Suprapubic skin (tissue), 4 donors: Measurements from ENCODE around the gene PHACTR1. TPM values are rescaled to one million over a fixed set of nuclear protein-coding genes. Genes with fewer than 3 reads are reported as not detected.
"Not testable (repeated sequence)": the region's sequence is repeated elsewhere in the genome, so short reads cannot be mapped to it uniquely, and the experiment has no call there.

Experiments used
- DNase-seq, 2 donors: peaks; one replicate each; pipeline ENCODE4 v3.0.0-alpha.2; 2019; ENCODE audit warnings: low spot score in 2 of 2
- H3K27ac ChIP-seq: fragments of 200-600 bp; sonication (generic); one replicate; pipeline ENCODE4 v1.5.1; 2019
- H3K27me3 ChIP-seq: fragments of 200-600 bp; sonication (generic); one replicate; pipeline ENCODE4 v1.5.1; 2019
- H3K36me3 ChIP-seq: fragments of 200-600 bp; sonication (generic); one replicate; pipeline ENCODE4 v1.5.1; 2019
- H3K4me1 ChIP-seq: fragments of 200-600 bp; sonication (generic); one replicate; pipeline ENCODE4 v1.5.1; 2019
- H3K4me3 ChIP-seq: fragments of 200-600 bp; sonication (generic); one replicate; pipeline ENCODE4 v1.5.1; 2019; ENCODE audit warnings: mild to moderate bottlenecking
- H3K9me3 ChIP-seq: fragments of 200-600 bp; sonication (generic); one replicate; pipeline ENCODE4 v1.5.1; 2019
- EP300 ChIP-seq: sonication (generic); formaldehyde crosslinking; IDR thresholded peaks from one replicate; pipeline ENCODE4 v1.6.1; 2017; ENCODE audit warnings: antibody characterized with exemption
- POLR2A ChIP-seq, 2 donors: fragments of 450-650 bp; IDR thresholded peaks; one replicate each; pipeline ENCODE4 v1.6.1; 2017; ENCODE audit warnings: antibody characterized with exemption in 2 of 2, mild to moderate bottlenecking in 2 of 2, moderate library complexity in 2 of 2
- POLR2AphosphoS5 ChIP-seq, 3 donors: sonication (generic); formaldehyde crosslinking; IDR thresholded peaks; one replicate each; pipeline ENCODE4 v1.6.1; 2017; ENCODE audit warnings: antibody characterized with exemption in 3 of 3
- WGBS: methylation state at CpG from one replicate; pipeline ENCODE4 v1.1.5; 2018; 5-methylcytosine and 5-hydroxymethylcytosine counted together
- total RNA-seq, 4 donors: library from RNA; depleted of rRNA; stranded (reverse); fragments of >200 nt; gene quantifications; one replicate each; pipeline ENCODE4 v1.1.0, GENCODE V29; 2016
- TF ChIP-seq, protein P1 (sequence below), 2 donors: fragments of 200-600 bp in 1 of 2; fragments of 450-650 bp in 1 of 2; sonication (generic) in 1 of 2; IDR thresholded peaks; one replicate each; pipeline ENCODE4 v1.5.1; 2016 to 2019; ENCODE audit warnings: antibody characterized with exemption in 2 of 2, mild to moderate bottlenecking in 1 of 2, moderate library complexity in 1 of 2

Gene PHACTR1
- total RNA-seq, 4 donors from 2014 or later: 4.0 to 8.2 (median 6.4) TPM

DNA sequence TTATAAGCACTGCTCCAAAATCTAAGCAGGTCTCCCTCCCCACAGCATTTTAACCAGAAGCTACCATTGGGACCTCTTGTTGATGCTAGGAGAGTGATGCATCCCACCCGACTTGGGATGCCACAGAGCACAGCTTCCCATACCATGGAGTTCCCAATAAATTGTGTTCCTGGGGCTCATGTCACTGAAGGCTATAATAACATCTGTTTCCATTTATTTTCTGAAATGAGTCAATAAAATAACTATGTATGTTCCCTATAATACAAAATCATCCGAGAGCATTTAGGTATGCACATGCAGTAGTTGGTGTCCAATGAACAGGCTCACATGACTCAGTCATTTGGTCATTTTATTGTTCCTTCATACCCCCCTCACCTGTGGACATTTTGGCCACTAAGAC, 407.6 kb downstream of the PHACTR1 start:
- no peaks in the 10 kb centered on the region for H3K9me3 ChIP-seq
- H3K36me3 ChIP-seq: no peaks in the 10 kb centered on the region
- no peak for DNase-seq
- no peak overlapping the region for H3K4me3 ChIP-seq
- WGBS: 78% methylated on average over 2 of the region's 2 CpGs
- TF ChIP-seq EP300 (no peak), POLR2AphosphoS5 (IDR thresholded peaks at IDR 0.05) (no peak), POLR2A (IDR thresholded peaks at IDR 0.05) (no peak)
- TF ChIP-seq, protein P1, sequence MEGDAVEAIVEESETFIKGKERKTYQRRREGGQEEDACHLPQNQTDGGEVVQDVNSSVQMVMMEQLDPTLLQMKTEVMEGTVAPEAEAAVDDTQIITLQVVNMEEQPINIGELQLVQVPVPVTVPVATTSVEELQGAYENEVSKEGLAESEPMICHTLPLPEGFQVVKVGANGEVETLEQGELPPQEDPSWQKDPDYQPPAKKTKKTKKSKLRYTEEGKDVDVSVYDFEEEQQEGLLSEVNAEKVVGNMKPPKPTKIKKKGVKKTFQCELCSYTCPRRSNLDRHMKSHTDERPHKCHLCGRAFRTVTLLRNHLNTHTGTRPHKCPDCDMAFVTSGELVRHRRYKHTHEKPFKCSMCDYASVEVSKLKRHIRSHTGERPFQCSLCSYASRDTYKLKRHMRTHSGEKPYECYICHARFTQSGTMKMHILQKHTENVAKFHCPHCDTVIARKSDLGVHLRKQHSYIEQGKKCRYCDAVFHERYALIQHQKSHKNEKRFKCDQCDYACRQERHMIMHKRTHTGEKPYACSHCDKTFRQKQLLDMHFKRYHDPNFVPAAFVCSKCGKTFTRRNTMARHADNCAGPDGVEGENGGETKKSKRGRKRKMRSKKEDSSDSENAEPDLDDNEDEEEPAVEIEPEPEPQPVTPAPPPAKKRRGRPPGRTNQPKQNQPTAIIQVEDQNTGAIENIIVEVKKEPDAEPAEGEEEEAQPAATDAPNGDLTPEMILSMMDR (IDR thresholded peaks at IDR 0.05): no peak
- no peaks in the 10 kb centered on the region for H3K27me3 ChIP-seq
- H3K27ac ChIP-seq: no peak overlapping the region
- H3K4me1 ChIP-seq: peaks cover 5% of the 10 kb centered on the region

GRCh38 chr6:13125841-13126240, 409.3 kb downstream of the PHACTR1 start:
- no peaks in the 10 kb centered on the region for H3K27me3 ChIP-seq
- no peak for TF ChIP-seq EP300
- TF ChIP-seq, protein P1 (IDR thresholded peaks at IDR 0.05): no peak
- no peak for TF ChIP-seq POLR2A (IDR thresholded peaks at IDR 0.05)
- TF ChIP-seq POLR2AphosphoS5 (IDR thresholded peaks at IDR 0.05): no peak
- 90% methylated on average over 3 of the region's 3 CpGs for WGBS
- no peak for DNase-seq
- no peaks in the 10 kb centered on the region for H3K36me3 ChIP-seq
- H3K27ac ChIP-seq: no peak overlapping the region
- H3K4me1 ChIP-seq: peaks cover 2% of the 10 kb centered on the region
- no peaks in the 10 kb centered on the region for H3K9me3 ChIP-seq
- H3K4me3 ChIP-seq: no peak overlapping the region

DNA sequence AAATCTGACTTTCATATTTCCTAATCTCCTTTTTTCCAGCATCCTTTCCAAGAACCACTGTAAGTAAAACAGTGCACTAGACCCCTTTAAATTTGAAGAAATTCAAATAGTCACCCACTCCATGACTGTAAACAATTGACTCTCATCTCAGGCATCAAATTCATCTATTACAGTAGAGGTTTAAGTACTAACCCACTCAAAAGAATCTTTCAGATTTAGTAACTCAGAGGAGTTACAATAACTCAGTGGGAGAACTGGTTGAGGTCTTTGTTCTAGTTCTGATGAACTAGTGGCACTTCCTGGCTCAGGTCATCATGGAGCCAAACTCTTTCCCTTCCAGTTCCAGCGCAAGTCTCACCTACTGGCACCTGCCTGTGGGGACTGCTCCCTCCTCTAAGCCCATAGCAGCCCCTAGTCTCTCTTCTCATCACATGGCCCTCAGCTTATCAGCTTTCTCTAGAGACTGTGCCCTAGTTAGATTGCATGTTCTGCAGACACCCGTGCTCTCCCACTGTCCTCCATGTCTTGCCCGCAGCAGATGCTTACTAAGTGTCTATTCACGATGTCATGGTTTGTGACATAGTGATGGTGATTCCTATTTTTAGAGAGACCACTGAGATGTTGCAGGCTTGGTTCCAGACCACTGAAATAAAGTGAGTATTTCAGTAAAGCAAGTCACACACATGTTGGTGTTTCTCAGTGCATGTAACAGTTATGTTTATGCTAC, 415.5 kb downstream of the PHACTR1 start:
- DNase-seq: no peak
- Histone ChIP-seq H3K36me3 (no peaks in the 10 kb centered on the region), H3K9me3 (no peaks in the 10 kb centered on the region), H3K27ac (no peak overlapping the region), H3K4me1 (no peaks in the 10 kb centered on the region), H3K27me3 (no peaks in the 10 kb centered on the region), H3K4me3 (no peak overlapping the region)
- TF ChIP-seq, protein P1 (IDR thresholded peaks at IDR 0.05): no peak
- TF ChIP-seq POLR2AphosphoS5 (IDR thresholded peaks at IDR 0.05) (no peak), EP300 (no peak), POLR2A (IDR thresholded peaks at IDR 0.05) (no peak)
- 82% methylated on average over 4 of the region's 4 CpGs for WGBS

GRCh38 chr6:13133894-13134293, 417.3 kb downstream of the PHACTR1 start:
- WGBS: no CpG with 5 or more reads among the region's 32 CpGs
- H3K36me3 ChIP-seq, H3K9me3 ChIP-seq, H3K27me3 ChIP-seq, H3K27ac ChIP-seq, H3K4me1 ChIP-seq, H3K4me3 ChIP-seq: not testable (repeated sequence)
- peak in 1 of 2 donors; percentile 42 for DNase-seq

DNA sequence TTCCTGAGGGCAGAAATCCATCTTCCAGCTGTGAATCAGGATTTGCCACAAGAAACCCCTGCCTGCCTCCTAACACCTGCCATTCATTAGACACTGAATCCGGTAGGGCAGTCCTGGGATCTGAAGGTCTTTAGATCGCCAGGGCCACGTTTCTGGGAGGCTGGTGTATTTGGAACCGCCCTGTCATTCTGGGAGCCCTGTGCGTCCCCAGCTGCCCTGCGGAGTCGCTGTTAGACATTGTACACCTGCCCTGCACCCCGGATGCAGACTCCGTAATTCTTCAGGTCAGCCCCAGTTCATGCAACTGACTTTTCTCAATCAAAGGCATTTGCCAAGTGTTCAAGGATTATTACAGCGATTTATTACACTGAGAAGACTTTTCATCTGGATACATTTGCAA, 418.6 kb downstream of the PHACTR1 start:
- Histone ChIP-seq H3K27me3 (no peaks in the 10 kb centered on the region), H3K4me3 (no peak overlapping the region), H3K4me1 (no peaks in the 10 kb centered on the region), H3K36me3 (no peaks in the 10 kb centered on the region), H3K27ac (no peak overlapping the region), H3K9me3 (no peaks in the 10 kb centered on the region)
- 75% methylated on average over 10 of the region's 10 CpGs for WGBS
- no peak for DNase-seq
- TF ChIP-seq POLR2AphosphoS5 (IDR thresholded peaks at IDR 0.05) (no peak), POLR2A (IDR thresholded peaks at IDR 0.05) (no peak), EP300 (no peak)
- TF ChIP-seq, protein P1 (IDR thresholded peaks at IDR 0.05): no peak

DNA sequence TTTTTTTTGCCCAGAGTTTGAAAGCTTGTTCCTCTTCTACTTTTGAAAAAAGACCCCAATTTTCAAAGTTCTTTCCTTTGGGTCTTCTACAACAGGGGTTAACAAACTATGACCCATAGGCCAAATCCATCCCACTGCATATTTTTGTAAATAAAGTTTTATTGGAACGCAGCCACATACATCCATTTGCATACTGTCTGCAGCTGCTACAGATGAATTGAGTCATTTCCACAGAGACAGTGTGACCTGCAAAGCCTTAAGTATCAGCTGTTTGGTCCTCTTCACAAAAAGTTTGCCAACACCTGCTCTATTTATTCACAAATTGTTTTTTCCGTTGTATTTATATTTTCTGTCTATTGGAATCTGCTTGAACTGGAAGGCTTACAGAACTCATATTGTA, 422.6 kb downstream of the PHACTR1 start:
- 91% methylated on average over 2 of the region's 2 CpGs for WGBS
- no peak for TF ChIP-seq EP300
- no peak overlapping the region for H3K27ac ChIP-seq
- H3K4me1 ChIP-seq: no peaks in the 10 kb centered on the region
- H3K9me3 ChIP-seq: no peaks in the 10 kb centered on the region
- no peaks in the 10 kb centered on the region for H3K36me3 ChIP-seq
- H3K27me3 ChIP-seq: no peaks in the 10 kb centered on the region
- DNase-seq: no peak
- H3K4me3 ChIP-seq: no peak overlapping the region
